ENCODE data around the gene EDEM1.
A peak's percentile ranks its signal among the peaks of the same experiment; 100 is the strongest.
"Not testable (repeated sequence)": the region's sequence is repeated elsewhere in the genome, so short reads cannot be mapped to it uniquely, and the experiment has no call there.

EDEM1 gene

DNA sequence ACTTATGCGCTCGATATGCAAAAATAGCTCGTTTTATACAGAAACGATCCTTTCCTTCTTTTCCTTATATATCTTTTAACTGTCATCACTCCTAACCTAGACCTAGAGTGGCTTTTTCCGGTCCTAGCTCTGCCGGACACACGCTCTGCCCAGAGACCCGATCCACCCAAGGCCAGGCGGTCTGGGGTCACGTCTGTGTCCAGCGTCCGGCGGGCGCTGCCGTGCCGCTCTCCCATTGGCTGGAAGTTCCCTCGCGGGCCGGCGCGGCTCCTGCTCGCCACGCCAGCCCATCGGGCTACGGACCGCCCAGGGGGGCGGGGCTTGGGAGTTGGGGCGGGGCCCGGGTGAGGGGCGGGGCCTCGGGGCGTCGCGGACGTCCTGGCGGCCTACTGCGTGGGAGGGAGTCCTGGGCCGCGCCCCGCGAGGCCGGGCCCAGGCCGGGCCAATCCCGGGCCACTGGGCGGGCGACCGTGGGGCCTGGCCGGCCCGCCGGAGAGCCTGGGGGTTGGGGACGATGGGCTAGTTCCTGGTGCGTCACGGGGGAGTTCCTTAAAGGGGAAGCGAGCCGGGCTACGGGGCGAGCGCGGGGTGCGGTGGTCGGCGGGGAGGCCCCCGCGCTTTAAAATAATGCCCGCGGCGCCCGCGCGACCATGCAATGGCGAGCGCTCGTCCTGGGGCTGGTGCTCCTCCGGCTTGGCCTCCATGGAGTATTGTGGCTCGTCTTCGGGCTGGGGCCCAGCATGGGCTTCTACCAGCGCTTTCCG is at the start of gene EDEM1:
Gene EDEM1 (plus strand): TSS at position 552 of the 764 bp plus-strand sequence. CDS start 99 bp downstream, at position 651.
- DNase-seq: peak; percentile 86

GRCh38 chr3:5138214-5138981 is 49.1 kb upstream of the EDEM1 start:
- no peak for DNase-seq

DNA sequence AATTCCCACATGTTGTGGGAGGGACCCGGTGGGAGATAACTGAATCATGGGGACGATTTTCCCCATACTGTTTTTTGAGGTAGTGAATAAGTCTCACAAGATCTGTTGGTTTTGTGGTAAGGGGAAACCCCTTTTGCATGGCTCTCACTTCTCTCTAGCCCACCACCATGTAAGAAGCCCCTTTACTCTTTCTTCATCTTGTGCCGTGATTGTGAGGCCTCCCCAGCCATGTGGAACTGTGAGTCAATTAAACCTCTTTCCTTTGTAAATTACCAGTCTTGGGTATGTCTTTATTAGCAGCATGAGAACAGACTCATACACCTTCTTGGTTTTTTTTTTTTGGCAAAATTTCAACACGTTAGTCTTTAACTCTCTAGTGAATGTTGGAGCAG is 47.3 kb upstream of the EDEM1 start:
- DNase-seq: no peak

DNA sequence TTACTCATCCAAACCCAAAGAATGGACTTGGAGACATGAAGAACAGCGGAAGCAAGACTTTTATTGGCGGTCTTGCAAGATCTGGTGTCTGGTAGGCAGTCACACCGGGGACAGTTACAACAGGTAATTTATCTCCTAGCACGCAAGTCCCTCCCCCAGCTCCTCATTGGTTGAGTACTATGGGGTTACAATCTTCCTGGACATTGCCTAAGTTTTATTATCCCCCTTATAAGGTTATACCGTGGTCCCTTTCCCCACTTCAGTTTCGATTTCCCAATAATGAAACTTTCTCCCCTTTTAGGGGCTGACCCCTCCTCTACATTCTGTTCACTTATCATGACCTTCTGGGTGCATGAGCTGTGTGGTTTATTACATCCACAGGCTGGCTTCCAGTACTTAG is 46.7 kb upstream of the EDEM1 start:
- DNase-seq: no peak

DNA sequence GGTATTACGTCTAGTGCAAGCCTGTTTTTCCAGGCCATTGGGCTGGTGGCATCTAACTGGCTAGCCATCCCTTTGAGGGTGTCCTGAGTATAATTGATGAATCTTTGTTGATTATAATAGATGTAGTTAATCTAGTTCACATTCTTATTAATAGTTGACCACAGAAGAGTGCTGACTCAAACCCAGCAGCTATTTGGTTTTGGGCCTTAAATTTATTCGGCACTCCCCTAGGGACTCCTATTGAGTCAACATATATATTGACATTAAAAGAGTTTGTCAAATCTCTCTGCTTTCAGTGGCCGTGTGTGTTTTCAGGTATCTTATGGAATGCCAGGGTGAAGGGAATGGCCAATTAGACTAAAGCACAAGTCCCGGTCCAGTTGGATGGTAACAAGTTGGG is 45.7 kb upstream of the EDEM1 start:
- no peak for DNase-seq

GRCh38 chr3:5143464-5143863 is 44.0 kb upstream of the EDEM1 start:
- DNase-seq: no peak

DNA sequence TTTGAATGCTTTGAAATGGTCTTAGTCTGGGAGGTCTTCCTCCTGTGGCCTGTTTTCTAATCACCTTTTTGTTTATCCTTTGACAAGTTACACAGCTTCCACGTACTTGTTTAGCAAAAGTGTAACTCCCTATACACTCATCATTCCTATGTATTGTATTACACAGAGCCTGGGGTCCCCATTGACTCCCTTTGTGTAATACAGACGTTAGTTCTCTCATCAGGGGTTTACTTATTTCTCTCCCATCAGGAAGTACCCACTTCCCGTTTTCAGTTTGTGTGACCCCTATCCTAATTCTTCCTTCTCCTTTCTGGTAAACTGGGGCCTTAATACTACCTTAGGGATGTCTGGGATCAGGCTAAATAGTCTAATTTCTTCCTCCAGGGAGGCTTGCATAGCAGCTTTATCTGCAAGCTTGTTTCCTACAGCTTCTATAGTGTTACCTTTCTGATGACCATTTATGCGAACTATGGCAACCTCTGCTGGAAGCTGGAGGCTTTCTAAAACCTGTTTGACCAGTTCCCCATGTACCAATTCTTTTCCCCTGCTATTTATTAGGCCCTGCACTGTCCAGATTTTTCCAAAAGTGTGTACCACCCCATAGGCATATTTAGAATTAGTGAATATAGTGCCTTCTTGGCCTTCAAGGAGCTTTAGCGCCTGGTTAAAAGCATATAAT is 43.1 kb upstream of the EDEM1 start:
- DNase-seq: no peak

- no peak for DNase-seq
Measured at GRCh38 chr3:5145120-5145519, 42.4 kb upstream of the EDEM1 start.

DNA sequence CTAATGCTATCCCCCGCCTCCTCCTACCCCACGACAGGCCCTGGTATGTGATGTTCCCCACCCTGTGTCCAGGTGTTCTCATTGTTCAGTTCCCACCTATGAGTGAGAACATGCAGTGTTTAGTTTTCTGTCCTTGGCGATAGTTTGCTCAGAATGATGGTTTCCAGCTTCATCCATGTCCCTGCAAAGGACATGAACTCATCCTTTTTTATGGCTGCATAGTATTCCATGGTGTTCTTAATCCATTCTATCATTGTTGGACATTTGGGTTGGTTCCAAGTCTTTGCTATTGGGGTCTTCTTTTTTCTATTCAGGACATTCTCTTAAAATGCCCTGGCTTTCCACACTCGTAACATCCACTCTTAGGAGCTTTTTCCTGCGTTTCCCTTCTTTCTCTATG is 40.4 kb upstream of the EDEM1 start:
- not testable (repeated sequence) for DNase-seq

GRCh38 chr3:5149306-5149880 is 38.1 kb upstream of the EDEM1 start:
- no peak for DNase-seq

DNA sequence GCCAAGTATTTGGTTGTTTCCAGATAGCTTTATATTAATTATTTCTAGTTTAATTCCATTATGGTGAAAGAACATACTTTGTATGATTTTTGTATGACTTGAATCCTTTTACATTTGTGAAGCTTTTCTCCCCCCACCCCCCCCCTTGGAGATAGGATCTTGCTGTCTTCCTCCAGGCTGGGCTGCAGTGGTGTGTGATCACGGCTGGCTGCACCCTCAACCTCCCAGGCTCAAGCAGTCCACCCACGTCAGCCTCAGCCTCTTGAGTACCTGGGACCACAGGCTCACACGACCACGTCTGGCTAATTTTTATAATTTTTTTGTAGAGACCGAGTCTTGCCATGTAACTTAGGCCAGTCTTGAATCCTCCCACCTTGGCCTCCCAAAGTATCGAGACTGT is 35.9 kb upstream of the EDEM1 start:
- DNase-seq: no peak

DNA sequence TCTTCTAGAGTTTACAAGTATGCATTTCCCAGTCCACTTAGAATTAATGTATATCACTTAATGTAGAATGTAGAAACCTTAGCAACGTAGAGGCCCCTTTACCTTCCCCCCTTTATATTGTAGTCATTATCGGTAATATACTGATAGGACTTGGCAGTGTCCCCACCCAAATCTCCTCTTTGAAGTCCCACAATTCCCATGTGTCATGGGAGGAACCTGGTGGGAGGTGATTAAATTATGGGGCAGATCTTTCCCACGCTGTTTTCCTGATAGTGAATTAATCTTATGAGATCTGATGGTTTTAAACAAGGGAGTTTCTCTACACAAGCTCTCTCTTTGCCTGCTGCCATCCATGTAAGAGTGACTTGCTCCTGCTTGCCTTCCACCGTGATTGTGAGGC is 34.4 kb upstream of the EDEM1 start:
- DNase-seq: no peak

DNA sequence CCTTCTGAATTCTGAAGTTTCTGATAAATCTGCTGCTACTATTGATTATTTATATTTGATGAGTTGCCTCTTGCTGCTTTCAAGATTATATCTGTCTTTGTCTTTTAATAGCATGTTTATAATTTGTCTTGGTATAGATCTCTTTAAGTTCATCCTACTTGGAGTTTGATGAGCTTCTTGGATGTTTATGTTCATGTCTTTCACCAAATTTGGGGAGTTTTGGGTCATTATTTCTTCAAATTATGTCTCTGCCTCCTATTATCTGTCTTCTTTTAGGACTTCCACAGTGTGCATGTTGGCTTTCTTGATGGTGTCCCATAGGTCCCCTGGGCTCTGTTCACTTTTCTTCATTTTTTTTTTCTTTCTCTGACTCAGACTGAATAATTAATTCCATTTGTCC is 32.3 kb upstream of the EDEM1 start:
- no peak for DNase-seq

GRCh38 chr3:5160321-5160720 is 27.2 kb upstream of the EDEM1 start:
- no peak for DNase-seq

DNA sequence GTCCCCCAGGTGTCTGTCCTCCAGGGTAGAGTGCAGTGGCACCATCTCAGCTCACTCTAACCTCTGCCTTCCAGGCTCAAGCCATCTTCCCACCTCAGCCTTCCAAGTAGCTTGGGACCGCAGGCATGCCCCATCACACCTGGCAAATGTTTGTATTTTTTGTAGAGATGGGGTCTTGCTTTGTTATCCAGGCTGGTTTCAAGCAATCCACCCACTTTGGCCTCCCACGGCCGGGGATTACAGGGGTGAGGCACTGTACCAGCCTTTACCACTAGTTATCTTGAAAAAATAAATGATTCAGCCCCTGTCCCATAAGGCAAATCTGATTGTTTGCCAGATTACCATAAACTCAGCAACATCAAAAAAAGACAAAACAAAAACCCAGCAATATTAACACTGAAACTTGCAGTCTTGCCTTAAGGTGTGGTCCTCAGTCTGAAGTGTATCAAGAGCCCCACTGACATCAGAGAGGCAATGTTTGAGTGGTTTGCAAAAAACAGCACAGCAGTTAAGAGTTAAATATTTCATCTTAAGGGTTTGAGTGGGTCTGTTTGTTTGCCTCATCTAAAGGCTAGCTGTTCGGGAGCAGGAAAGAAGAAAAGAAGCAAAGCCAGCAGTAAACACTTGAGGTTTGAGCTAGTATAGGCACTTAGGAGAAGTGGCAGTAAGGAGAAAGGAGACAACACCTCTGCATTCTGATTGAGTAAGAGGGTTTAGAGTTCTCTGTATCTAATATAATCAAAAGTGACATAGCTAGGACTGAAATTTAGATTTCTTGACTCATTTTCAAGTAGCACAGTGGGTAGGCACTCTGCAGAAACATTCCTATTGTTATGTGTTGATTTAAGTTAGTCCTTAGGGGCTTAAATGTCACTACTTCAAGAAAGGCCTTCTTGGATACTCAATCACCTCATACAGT is 26.3 kb upstream of the EDEM1 start:
- DNase-seq: no peak

DNA sequence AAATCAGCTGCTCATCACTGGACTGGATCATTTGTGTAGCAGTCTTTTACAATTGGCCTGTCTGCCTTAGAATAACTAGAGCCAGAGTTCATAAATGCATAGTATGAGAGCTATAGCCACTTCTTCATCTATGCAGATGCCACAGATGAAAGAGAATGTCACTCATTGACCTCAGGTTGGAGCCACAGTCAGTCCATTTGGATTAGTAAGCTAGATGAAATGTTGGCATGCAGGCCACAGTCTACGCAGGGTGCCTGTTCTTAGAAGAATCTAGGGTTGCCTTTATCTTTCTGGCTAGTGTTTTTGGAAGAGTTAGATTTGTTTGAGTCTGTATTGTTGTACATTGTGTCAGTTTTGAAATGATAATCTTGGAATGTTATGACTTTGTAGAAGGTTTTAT is 25.4 kb upstream of the EDEM1 start:
- DNase-seq: no peak

GRCh38 chr3:5165698-5166097 is 21.8 kb upstream of the EDEM1 start:
- no peak for DNase-seq

DNA sequence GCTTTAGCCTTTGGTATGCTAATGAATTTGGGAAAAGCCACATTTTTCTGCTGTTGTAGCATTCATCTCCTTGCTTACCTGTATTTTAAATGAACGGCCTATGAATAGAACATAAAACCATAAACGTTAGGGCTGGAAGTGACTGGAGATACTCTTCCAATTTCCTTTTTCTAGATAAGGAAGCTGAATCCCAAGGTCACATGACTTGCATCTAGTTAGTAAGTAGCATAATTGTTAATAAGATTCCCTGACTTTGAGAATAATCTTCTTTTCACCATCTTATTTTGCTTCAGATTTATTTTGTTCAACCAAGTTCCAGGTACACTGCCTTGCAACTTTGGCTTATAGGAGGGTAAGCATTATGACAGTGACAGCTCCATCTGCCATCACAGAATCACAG is 20.7 kb upstream of the EDEM1 start:
- DNase-seq: no peak

- DNase-seq: no peak
Measured at GRCh38 chr3:5168110-5168509, 19.4 kb upstream of the EDEM1 start.

DNA sequence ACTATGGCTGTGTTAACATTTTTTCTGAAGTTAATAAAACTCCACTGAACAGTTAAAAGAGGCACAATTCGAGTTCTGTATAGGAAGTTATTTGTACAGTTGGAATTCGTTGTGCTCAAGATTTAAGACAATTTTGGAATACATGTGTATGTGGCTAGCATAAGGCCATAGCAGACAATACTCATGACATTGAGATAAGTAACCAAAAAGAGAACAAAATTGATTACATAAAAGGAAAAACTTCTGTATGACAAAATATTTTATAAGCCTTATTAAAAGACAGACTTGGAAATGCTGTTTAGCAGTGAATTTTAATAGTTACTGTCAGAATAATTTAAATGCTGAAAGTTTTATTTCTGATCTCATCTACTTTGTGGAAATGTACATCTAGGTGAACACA is 17.7 kb upstream of the EDEM1 start:
- no peak for DNase-seq

DNA sequence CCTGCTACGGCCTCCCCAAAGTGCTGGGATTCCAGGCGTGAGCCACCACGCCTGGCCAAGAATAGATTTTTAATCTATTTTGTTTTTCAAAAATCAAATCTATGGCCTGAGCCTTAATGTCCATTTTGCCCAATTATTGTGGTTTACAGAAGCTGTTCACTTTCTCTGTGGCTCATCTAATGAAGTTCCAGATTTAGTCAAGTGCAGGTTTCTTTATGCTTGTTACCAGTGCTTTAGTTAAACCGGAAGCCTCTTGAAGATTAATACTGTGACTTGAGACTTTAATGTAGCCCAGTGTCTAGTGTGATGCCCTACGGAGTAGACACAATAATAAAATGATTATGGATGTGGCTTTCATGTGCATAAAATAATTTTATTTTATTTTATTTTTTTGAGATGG is 16.5 kb upstream of the EDEM1 start:
- no peak for DNase-seq

- no peak for DNase-seq
Measured at GRCh38 chr3:5172018-5172417, 15.5 kb upstream of the EDEM1 start.

Data from NCI-H146 (cell line).